DMS79 treated with DMSO at 0.1 percent for 48 hours (cell line): ENCODE measurements around the gene SGF29.
"Not testable (repeated sequence)": the region's sequence is repeated elsewhere in the genome, so short reads cannot be mapped to it uniquely, and the experiment has no call there.

ENCODE experiments used
- DNase-seq: peaks from one replicate; lab custom pipeline; 2025; lab: John Stamatoyannopoulos, UW

Gene SGF29

GRCh38 chr16:28553776-28554633 lies at the start of gene SGF29:
TSS of gene SGF29 (plus strand) at chr16:28553920. CDS start at chr16:28581070, 27,150 bp downstream.
- DNase-seq = peak; percentile 91

DNA sequence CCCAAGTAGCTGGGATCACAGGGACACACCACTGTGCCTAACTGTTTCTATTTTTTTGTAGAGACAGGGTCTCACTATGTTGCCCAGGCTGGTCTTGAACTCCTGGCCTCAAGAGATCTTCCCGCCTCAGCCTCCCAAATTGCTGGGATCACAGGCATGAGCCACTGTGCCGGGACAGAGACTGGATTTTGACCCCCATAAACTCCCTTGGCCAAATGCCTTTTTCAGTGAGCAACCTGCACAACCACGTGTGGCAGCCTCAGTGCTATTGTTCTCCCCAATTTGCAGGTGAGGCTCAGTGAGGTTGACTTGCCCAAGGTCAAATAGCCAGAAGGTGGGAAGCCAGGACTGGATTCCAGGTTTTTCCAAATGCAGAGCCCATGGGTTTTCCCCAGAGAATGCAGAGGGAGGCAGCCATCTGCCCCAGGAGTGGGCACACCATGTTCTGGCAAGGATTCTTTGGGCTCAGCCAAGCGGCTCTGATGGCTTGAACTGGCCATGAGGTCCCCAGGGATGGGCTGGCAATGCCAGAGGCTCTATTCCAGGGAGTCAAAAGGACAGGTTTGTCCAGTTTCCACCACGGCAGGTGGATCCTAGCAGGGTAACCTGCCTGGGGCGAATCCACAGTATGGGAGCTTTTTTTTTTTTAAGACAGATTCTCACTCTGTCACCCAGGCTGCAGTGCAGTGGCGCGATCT lies 48.9 kb upstream of the SGF29 start:
- peak; percentile 35 for DNase-seq

DNA sequence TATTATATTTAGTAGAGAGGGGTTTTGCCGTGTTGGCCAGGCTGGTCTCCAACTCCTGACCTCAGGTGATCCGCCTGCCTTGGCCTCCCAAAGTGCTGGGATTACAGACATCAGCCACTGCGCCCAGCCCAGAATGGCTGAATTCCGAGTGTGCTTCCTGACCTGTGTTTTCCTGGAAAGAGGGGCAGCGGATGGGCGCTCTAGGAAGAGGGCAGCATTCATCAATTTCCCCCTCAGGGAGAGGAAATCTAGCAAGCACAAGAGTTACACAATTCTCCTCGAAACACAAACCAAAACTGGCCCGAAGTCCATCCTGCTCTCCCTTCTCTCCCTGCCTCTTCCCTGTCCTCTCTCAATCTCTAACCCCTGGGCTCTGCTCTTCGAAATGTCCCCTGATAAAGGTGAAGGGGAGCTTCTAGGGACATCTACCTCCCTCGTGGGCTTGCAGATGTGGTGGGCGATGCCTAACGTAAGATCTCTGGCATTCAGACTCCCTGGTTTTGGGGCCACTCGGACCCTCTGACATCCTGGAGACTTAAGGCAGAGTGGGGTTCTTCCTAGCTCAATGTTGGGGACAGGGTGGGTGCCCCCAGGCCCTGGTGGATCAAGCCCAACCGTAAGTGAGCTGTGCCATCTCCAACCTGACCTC lies 48.1 kb upstream of the SGF29 start:
- no peak for DNase-seq

DNA sequence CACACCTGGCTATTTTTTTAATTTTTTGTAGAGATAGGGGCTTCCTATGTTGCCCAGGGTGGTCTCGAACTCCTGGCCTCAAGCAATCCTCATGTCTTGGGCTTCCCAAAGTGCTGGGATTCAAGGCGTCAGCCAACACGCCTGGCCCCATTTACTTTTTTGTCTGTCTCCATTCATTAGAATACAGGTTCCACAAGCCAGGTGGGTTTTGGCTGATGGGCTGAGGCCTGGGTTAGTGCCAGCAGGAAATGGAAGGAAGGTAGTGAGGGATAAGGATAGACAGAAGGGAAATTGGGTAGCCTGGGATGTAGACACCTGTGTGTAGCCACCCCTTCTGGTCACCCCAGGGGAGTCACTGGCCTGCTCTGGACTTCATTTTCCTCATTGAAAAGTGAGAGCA lies 42.7 kb upstream of the SGF29 start:
- DNase-seq = no peak

DNA sequence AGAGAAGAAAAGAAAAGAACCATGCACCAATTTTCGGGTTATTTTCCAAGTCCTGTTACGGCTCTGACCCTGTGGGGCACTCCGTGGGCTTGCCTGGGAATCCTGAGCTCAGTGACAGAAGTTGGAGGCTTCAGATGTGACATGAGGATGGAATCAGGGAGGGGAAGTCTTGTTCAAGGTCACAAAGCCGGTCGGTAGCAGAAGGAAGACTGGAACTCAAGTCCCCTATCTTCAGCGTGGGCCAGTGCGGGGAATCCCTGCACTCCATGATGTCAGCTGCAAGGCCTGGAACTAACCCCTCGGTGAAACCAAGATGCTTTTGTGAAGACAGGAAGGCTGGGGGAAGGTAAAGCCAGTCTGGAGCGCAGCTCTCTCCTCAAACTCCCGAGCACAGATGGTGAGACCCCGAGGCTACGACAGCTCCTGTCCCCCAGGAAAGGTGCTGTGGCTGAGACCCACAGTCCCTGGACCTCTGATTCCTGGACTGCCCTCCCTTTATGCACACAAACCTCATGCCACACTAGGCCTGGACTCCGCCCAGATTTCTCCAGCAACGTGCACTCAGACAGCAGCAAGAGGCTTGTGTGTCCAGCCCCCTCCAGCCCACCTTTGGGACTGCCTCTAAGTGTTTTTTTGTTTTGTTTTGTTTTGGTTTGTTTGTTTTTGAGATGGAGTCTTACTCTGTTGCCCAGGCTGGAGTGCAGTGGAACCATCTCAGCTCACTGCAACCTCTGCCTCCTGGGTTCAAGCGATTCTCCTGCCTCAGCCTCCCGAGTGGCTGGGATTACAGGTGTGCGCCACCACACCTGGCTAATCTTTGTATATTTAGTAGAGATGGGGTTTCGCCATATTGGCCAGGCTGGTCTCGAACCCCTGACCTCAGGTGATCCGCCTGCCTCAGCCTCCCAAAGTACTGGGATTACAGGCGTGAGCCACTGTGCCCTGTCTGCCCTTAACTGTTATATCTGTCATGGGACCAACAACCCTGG lies 41.6 kb upstream of the SGF29 start:
- DNase-seq = no peak

DNA sequence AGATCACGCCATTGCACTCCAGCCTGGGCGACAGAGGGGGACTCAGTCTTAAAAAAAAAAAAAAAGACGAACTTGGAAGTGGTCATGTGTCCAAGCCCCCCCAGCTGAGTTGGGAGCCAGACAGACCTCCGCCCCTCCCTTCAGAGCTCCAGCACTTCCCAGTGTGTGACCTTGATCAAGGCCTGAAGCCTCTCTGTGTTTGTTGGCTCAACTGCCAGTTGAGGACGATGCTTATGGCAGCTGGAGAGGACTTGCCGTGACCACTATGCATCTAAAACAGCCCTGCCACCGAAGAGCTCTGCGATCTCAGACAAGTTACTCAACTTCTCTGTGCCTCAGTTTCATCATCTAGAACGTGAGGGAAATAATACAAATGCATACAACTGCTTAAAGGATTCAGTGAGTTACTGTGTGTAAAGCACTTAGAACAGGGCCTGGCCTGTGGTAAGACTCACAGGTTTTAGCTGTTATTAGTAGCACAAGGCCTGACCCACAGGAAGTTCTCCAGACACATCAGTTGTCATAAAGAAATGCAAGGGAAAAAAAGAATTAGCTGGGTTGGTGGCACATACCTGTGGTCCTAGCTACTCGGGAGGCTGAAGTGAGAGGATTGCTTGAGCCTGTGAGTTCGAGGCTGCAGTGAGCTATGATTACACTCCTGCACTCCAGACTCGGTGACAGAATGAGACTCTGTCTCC lies 40.1 kb upstream of the SGF29 start:
- DNase-seq = no peak

GRCh38 chr16:28514246-28514645 lies 39.5 kb upstream of the SGF29 start:
- no peak for DNase-seq

GRCh38 chr16:28520672-28521071 lies 33.0 kb upstream of the SGF29 start:
- no peak for DNase-seq

- no peak for DNase-seq
Measured at GRCh38 chr16:28521436-28521835, 32.3 kb upstream of the SGF29 start.

GRCh38 chr16:28522792-28523191 lies 30.9 kb upstream of the SGF29 start:
- DNase-seq = no peak

DNA sequence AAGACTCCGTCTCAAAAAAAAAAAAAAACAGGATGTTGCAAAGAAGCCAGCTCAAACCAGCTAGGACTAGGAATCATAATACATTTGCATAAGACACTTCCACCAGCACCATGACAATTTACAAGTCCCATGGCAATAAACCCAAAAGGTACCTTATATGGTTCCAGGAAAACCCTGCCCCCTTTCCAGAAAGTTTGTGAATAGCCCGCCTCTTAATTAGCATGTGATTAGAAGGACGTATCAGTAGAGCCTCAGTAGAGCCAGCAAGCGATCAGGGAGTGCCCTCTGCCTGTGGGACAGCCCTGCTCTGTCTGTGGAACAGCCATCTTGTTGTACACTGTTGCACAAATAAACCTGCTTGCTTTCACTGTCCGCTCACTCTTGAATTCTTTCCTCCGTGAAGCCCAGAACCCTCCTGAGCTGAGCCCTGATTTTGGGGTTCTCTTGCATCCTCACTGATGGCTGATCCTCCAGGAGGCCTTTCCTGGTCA lies 29.0 kb upstream of the SGF29 start:
- no peak for DNase-seq

GRCh38 chr16:28526201-28527099 lies 27.3 kb upstream of the SGF29 start:
- no peak for DNase-seq

DNA sequence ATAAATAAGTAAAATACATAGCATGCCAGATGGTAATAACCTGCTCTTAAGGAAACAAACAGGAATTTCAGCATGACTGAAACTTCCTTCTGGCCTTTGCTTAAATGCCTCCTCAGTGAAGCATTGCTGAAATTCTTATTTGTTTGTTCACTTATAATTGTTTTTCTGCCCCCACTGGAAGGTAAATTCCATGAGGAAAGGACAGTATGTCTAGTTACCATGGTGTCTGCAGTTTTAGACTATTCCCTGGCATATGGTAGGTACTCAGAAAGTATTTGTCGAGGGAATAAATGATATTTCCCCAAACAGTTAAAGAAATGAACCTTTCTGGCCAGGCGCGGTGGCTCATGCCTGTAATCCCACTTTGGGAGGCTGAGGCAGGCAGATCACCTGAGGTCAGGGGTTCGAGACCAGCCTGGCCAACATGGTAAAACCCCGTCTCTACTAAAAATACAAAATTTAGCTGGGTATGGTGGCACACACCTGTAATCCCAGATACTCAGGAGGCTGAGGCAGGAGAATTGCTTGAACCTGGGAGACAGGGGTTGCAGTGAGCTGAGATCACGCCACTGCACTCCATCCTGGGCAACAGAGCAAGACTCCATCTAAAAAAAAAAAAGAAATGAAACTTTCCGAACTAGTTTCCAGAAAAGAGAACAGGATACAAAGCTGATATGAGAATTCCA lies 26.5 kb upstream of the SGF29 start:
- DNase-seq = not testable (repeated sequence)

- DNase-seq = no peak
Measured at GRCh38 chr16:28527985-28528384, 25.7 kb upstream of the SGF29 start.

GRCh38 chr16:28528463-28528867 lies 25.3 kb upstream of the SGF29 start:
- peak; percentile 6 for DNase-seq

DNA sequence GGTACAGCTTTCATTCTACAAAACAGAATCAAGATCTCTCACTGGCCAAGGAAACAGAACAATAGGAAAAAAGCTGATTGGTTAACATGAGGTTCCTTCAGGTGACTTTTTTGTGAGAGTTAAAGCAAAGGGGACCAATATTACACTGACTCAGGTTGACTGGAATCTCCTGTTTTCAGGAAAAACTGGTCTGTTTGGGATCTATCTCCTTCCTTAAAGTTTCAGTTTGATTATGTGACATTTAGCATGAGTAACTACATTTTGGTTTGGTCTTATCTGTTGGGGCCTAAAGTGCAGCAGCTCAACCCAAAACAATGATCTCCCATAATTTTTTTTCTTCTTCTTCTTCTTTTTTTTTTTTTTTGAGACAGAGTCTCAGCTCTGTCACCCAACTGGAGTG lies 24.6 kb upstream of the SGF29 start:
- DNase-seq = no peak

- DNase-seq = no peak
Measured at GRCh38 chr16:28531777-28532744, 21.7 kb upstream of the SGF29 start.
